K562 (cell line): Measurements from ENCODE around the gene HOXB8. TPM values are rescaled to one million over a fixed set of nuclear protein-coding genes. Genes with fewer than 3 reads are reported as not detected.

Experiments
- CBFA2T2 ChIP-seq: fragments of 450-650 bp; conservative IDR thresholded peaks from 2 replicates; pipeline ENCODE4 v1.6.1; 2017; ENCODE audit warnings: mild to moderate bottlenecking
- FUS ChIP-seq: fragments of 200-400 bp; formaldehyde crosslinking; optimal IDR thresholded peaks from 2 replicates; pipeline ENCODE3; 2017; ENCODE audit warnings: low read depth, low read length
- PHB2 ChIP-seq: fragments of 450-650 bp; IDR thresholded peaks from 2 replicates; pipeline ENCODE4 v1.6.1; 2017; ENCODE audit warnings: low read depth
- PHF21A ChIP-seq: fragments of 450-650 bp; IDR thresholded peaks from 2 replicates; pipeline ENCODE4 v1.6.1; 2017; ENCODE audit warnings: low read depth, borderline replicate concordance
- SMARCA4 ChIP-seq: fragments of 450-650 bp; IDR thresholded peaks from 2 replicates; pipeline ENCODE4 v1.6.1; 2016
- SNIP1 ChIP-seq: fragments of 450-650 bp; IDR thresholded peaks from 2 replicates; pipeline ENCODE4 v1.7.1; 2017; ENCODE audit warnings: low read depth, mild to moderate bottlenecking
- SRSF9 ChIP-seq: fragments of 200-400 bp; formaldehyde crosslinking; IDR thresholded peaks from 2 replicates; pipeline ENCODE4 v1.6.1; 2017; ENCODE audit warnings: low read depth, low read length, borderline replicate concordance
- USF2 ChIP-seq: sonication (generic); formaldehyde crosslinking; IDR thresholded peaks from 2 replicates; pipeline ENCODE4 v1.5.0; 2020; ENCODE audit warnings: missing genetic modification reagents
- ZFX ChIP-seq: sonication (generic); formaldehyde crosslinking; IDR thresholded peaks from 2 replicates; pipeline ENCODE4 v1.8.0; 2022; ENCODE audit warnings: mild to moderate bottlenecking, missing genetic modification reagents, moderate library complexity
- ZNF584 ChIP-seq: fragments of 200-800 bp; sonication (Bioruptor generic); IDR thresholded peaks from 2 replicates; pipeline ENCODE4 v1.6.1; 2016; ENCODE audit warnings: low read depth, mild to moderate bottlenecking, missing genetic modification characterization, missing compliant biosample characterization
- ZNF644 ChIP-seq: fragments of 200-800 bp; sonication (Bioruptor generic); IDR thresholded peaks from 2 replicates; pipeline ENCODE4 v1.6.1; 2016; ENCODE audit warnings: low read depth, missing genetic modification characterization, missing compliant biosample characterization
- polyA plus RNA-seq, 8 experiments: library from polyadenylated mRNA; depleted of rRNA in 4 of 8; stranded (reverse) in 5 of 8; unstranded in 3 of 8; fragments of >200 nt; fragmentation: Nextera tagmentation in 2 of 8; fragmentation: Illumina TruSeq in 1 of 8; extraction: Ambion mirVana in 2 of 8; extraction: Trizol in 1 of 8; gene quantifications; 2 replicates each; pipeline versions ENCODE4 v1.2.1 to v1.2.3, GENCODE V29; 2011 to 2014; ENCODE audit warnings: inconsistent platforms in 1 of 8, missing spikeins in 1 of 8
- total RNA-seq, 7 experiments: library from RNA; depleted of rRNA in 6 of 7; stranded (reverse); fragments of >200 nt in 6 of 7; fragmentation: Illumina TruSeq in 2 of 7; extraction: Trizol in 2 of 7; gene quantifications; 2 replicates each; pipeline versions ENCODE4 v1.2.1 to v1.2.3, GENCODE V29; 2011 to 2021; ENCODE audit warnings: low replicate concordance in 1 of 7
- TF ChIP-seq, protein P1 (sequence below), 2 experiments: IDR thresholded peaks in 1 of 2; conservative IDR thresholded peaks in 1 of 2; 2 replicates each; pipeline ENCODE4 v1.6.1; 2016; ENCODE audit warnings: low read depth in 2 of 2, mild to moderate bottlenecking in 1 of 2, missing compliant biosample characterization in 1 of 2, missing genetic modification characterization in 1 of 2, moderate library complexity in 1 of 2

The HOXB8 gene
- total and polyA plus RNA-seq, 9 of the 15 experiments (the other 6 are each of a cell fraction or from before 2014, with no cell fraction given), result 0.52 to 23.8 (median 3.6) TPM

GRCh38 chr17:48571024-48571818 lies 43.9 kb downstream of the HOXB8 start (continued):
- TF ChIP-seq, protein P1, sequence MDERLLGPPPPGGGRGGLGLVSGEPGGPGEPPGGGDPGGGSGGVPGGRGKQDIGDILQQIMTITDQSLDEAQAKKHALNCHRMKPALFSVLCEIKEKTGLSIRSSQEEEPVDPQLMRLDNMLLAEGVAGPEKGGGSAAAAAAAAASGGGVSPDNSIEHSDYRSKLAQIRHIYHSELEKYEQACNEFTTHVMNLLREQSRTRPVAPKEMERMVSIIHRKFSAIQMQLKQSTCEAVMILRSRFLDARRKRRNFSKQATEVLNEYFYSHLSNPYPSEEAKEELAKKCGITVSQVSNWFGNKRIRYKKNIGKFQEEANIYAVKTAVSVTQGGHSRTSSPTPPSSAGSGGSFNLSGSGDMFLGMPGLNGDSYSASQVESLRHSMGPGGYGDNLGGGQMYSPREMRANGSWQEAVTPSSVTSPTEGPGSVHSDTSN (CRISPR knock-in tag; IDR thresholded peaks at IDR 0.05; ENCODE audit: low read depth), result no peak
- TF ChIP-seq, protein P1 (tag; conservative IDR thresholded peaks at IDR 0.05; ENCODE audit: low read depth), result peak; percentile 85
- TF ChIP-seq PHF21A (no peak), PHB2 (no peak), USF2 (CRISPR knock-in tag) (no peak), FUS (no peak), SNIP1 (no peak), SRSF9 (no peak), ZNF644 (tag) (no peak), SMARCA4 (no peak), CBFA2T2 (no peak), ZNF584 (no peak), ZFX (CRISPR knock-in tag) (peak; percentile 54)
